Ishikawa (cell line): ENCODE data around the gene THSD7A.

Experiments
- CEBPB ChIP-seq: IDR thresholded peaks from 2 replicates; pipeline ENCODE4 v1.6.1; 2012
- CREB1 ChIP-seq: IDR thresholded peaks from 2 replicates; pipeline ENCODE4 v1.6.1; 2012; ENCODE audit warnings: low read depth
- EP300 ChIP-seq: IDR thresholded peaks from 2 replicates; pipeline ENCODE4 v1.6.1; 2012; ENCODE audit warnings: borderline replicate concordance
- USF1 ChIP-seq: IDR thresholded peaks from 2 replicates; pipeline ENCODE4 v1.6.1; 2012
- ZBTB7A ChIP-seq: IDR thresholded peaks from 2 replicates; pipeline ENCODE4 v1.6.1; 2012; ENCODE audit warnings: low read depth
- TF ChIP-seq, protein P1 (sequence below): IDR thresholded peaks from 2 replicates; pipeline ENCODE4 v1.6.1; 2012; ENCODE audit warnings: low read depth, mild to moderate bottlenecking

- TF ChIP-seq, protein P1, sequence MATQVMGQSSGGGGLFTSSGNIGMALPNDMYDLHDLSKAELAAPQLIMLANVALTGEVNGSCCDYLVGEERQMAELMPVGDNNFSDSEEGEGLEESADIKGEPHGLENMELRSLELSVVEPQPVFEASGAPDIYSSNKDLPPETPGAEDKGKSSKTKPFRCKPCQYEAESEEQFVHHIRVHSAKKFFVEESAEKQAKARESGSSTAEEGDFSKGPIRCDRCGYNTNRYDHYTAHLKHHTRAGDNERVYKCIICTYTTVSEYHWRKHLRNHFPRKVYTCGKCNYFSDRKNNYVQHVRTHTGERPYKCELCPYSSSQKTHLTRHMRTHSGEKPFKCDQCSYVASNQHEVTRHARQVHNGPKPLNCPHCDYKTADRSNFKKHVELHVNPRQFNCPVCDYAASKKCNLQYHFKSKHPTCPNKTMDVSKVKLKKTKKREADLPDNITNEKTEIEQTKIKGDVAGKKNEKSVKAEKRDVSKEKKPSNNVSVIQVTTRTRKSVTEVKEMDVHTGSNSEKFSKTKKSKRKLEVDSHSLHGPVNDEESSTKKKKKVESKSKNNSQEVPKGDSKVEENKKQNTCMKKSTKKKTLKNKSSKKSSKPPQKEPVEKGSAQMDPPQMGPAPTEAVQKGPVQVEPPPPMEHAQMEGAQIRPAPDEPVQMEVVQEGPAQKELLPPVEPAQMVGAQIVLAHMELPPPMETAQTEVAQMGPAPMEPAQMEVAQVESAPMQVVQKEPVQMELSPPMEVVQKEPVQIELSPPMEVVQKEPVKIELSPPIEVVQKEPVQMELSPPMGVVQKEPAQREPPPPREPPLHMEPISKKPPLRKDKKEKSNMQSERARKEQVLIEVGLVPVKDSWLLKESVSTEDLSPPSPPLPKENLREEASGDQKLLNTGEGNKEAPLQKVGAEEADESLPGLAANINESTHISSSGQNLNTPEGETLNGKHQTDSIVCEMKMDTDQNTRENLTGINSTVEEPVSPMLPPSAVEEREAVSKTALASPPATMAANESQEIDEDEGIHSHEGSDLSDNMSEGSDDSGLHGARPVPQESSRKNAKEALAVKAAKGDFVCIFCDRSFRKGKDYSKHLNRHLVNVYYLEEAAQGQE = no peak
- no peak for TF ChIP-seq USF1
- no peak for TF ChIP-seq CEBPB
- TF ChIP-seq CREB1 = no peak
- no peak for TF ChIP-seq EP300
- TF ChIP-seq ZBTB7A = no peak
Observed at GRCh38 chr7:11527707-11528106, 304.3 kb downstream of the THSD7A start.
